HG03354 (cell line): Measurements from ENCODE around the gene WARS2.

Experiments
- ATAC-seq: cut with Tn5 transposase; IDR thresholded peaks from one replicate; pipeline ENCODE4 v1.9.1; 2021; ENCODE audit warnings: mild to moderate bottlenecking; ENCODE audit not compliant: unreplicated experiment, poor library complexity, severe bottlenecking

The WARS2 gene

DNA sequence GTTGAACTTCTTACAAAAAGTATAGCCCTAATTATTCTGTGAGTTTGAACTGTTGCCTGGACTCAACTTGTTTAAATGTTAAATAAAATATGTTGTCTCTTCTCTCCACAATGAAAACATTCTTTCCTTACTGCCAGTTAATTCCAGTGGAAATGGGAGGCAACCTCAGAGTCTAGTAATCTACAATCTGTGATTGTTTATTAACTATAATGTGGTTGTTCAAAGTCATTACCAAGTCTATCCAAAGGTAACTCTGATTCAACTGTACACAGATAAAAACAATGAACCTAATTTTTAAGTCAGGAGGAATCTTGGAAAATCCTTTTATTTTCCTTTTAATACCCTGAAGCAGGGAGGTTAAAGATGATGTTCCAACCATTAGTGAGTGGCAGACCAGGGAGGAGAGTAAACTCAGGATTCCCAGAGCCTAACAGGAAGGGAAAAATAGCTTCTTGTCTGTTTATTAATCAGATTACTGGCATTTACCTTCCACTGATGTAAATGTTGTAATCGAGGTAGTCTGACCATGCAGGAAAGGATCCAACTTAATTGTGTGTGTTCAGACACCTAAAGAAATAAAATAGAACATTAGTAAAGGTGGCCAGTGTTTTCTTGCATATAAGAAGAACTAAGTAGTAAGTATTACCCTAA, 95.2 kb downstream of the WARS2 start:
- no peak for ATAC-seq

DNA sequence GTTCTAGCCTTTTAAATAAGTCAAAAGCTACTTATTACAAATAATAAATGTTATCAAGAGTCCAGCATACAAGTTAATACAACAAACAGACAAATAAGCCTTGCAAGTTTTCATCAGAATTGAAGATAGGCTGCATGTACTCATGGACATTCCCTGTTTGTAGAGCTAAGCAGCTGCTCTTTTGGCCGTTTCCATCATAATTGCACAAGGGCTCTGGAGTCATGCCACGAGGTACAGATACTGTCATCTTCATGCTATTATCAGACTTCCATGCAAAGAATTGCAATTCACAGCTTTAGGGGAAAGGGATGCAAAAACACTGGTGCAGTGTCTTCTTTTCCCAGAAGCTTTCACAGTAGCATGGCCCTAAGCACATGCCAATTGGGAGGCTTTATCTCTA, 99.5 kb downstream of the WARS2 start:
- no peak for ATAC-seq

DNA sequence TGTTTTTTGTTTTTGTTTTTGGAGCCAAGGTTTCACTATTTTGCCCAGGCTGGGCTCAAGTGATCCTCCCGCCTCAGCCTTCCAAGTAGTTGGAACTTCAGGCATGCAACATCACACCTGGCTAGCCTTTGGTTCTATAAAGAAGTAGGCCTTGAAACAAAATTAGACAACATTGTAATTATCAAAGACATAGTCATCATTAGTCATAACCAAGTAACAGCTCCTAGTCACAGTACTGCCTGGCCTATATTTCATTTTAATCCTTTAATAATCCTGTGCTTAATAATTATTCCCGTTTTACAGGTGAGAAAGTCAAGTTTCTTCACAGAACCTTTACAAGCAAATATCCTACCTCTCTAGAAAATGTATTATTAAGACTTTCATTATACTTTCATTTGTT, 100.0 kb downstream of the WARS2 start:
- ATAC-seq, result no peak

DNA sequence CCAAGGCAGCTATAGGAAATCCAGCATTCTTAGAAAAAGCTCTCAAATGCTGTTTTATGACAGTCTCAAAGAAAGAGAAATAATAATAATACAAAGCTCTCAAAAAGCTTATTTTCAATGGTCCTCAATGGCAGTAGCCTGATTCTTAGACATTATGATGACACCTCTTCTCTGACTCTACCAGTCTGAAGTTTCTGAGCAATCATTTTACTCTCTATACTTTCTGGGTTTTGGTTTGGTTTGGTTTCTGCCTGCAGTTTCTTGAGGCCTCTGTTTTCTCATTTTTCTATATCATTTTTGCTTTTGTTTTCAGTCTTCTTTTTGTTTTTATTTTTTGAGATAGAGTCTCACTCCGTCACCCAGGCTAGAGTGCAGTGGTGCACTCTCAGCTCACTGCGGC, 102.1 kb downstream of the WARS2 start:
- ATAC-seq, result no peak

DNA sequence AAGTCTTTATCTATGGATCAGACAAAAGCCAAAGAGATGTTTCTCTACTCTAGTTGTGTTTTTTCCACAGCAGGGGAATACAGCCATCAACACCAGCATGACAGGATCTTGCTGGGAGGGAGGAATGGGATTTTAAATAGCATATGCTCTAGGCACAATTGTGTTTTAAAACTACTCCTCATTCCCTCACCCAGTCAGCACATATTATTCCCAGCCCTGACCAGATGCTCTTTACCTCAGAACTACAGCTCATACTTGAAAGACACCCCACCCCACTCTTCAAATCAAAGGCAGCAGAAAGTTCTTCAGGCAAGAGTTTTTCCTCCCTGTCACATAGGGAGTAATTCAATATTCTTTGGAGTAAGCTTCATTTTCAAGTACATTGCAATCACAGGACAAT, 106.1 kb downstream of the WARS2 start:
- ATAC-seq, result no peak

DNA sequence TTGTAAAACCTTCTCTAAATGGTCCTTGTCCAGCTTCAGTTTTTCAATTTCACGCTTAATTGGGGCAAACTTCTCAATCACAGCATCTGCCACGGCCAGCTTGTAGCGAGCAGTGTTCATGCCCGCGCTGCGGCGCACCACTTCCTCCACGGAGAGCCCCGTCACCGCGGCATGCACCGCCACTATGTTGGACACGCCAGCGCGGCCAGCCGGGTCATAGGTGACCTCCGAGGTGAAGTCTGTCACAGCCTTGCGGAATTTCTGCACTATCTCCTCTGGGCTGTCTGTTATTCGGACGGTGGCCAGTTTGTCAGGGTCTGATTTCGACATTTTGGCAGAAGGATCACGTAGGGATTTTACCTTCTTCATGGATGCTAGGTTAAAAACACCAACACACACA, 107.5 kb downstream of the WARS2 start:
- no peak for ATAC-seq

DNA sequence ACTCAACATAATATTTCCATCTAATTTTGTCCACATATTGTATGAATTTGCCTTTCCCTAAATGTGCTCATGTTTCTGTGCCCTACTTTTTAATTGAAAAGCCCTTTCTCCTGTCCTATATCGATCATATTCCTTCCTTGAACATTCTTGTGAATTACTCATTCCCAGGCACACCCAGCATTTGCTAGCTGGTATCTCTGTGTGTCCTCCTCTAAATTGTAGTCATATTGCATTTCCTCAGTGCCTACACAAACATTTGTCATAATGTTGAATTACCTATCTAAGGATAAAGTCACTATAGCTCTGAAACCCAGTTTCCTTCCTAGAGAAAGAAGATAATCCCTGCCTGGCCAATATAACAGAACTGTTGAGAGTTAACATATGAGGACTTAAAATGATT, 112.7 kb downstream of the WARS2 start:
- ATAC-seq, result no peak

DNA sequence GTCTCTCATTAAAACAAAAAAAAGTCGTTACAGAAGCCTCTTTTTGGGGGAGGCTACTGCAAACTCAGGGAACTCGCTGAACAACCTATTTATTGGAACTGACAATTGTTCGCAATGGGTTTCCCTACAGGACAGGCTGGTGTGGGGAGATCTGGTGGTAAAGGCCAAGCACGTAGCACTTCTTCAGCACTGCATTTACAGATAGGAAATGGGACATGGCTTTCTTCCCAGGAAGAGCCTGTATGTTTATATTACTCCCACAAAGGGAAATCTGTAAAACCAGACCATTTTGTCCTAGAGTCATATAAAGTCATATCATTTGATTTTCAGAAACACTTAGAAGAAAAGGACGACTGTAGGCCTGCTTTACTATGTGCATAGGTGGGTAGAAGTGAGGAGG, 113.5 kb downstream of the WARS2 start:
- no peak for ATAC-seq

DNA sequence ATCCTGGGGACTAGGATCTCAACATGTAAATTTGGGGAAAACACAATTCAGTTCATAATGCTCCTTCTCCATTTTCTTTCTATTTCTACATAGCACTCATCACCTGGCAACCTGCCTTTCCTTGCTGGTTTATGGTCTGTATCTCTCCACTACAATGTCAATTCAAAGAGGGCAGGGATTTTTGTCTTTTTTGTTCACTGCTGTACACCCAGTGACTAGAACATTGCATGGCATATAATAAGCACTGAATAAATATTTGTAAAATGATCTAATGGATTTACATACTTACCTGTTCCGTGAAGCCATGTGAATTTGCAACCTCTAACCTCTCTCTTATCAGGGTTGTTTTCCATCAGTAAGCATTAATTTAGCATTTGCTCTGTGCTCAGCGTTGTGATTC, 124.9 kb downstream of the WARS2 start:
- no peak for ATAC-seq

DNA sequence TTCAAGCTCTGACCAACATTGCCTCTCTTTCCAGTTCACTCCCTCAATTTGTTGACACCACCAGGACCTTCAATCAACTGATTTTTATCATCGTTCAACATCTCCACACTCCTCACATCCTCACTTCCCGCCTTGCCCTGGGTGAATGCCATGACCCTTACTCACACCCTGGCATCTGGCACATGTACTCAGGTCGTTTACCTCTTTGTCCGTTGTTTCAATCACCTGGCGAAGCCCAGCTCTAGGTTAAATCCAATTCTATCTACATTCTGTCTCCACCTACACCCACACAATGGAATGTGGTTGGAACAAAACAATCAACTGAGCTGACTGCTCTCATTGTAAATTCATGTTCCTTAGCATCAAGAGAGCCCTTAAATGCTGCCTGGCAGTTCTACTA, 128.1 kb downstream of the WARS2 start:
- no peak for ATAC-seq

DNA sequence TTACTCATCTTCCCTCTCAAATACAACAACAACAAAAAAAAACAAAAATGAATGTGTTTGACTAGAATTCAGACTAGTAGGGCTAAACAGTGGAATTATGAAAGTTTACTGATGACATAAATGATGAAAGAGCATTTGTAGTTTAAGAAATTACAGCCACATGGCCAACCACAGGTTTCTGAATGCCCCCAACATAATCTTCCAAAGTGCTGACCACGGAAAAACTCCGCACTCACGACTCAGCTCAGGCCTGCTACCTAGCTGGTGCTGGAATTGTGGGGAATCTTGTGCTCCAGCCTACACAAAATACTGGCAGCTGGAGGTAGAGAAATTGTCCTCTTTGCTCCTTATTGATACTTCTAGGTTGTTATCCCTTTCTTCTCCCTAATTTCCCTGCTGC, 128.7 kb downstream of the WARS2 start:
- no peak for ATAC-seq

DNA sequence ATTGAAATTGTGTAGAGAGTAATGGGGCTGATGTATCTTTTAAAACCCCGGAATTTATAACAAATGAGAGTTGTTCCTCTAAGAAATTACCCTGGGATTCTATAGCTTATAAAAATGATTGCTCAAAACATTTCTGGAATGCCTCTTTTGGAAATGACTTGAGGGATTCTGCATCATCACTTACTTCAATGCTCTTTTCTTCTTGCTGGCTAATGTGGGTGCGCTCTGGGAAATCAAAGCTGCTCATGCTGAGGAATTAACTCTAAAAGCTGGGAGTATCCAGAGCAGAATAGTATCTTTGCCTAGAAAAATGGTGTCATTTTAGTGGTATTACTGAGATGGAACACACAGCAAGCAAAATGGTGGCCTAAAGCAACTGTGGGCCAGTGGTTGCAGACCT, 129.3 kb downstream of the WARS2 start:
- ATAC-seq, result no peak

DNA sequence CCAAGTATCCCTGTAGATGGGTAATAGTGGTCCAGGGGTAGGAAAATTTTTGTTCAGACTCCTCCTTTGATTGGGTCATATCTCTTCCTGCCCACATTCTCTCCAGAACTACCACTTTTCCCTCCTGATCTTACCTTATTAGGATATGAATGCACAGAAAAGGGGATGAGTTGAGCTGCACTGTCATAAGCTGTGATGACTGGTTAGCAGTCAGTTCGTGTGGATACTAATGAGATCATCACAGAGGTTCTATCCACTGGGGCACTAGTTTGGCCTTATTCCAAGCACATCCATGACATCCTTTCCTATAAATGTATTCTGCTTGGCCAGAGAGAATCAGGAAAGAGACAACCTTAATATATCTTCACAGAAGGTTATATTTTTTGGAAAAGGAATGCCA, 130.3 kb downstream of the WARS2 start:
- ATAC-seq, result no peak

DNA sequence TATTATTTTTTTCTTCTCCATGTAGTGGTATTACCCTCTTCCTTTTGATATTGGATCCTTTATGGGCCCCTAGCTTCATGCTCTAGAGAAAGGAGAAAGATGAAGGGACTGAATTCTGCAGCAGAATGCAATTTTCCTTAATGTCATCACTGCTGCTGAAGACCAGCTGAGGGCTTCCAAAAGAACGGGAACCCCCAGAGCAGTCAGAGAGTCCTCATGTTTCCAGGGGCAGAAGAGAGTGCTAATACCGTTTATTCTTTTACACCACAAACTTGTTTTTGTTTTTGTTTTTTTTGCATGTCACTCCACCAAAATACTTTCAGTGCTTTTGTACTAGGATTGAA, 131.2 kb downstream of the WARS2 start:
- no peak for ATAC-seq

DNA sequence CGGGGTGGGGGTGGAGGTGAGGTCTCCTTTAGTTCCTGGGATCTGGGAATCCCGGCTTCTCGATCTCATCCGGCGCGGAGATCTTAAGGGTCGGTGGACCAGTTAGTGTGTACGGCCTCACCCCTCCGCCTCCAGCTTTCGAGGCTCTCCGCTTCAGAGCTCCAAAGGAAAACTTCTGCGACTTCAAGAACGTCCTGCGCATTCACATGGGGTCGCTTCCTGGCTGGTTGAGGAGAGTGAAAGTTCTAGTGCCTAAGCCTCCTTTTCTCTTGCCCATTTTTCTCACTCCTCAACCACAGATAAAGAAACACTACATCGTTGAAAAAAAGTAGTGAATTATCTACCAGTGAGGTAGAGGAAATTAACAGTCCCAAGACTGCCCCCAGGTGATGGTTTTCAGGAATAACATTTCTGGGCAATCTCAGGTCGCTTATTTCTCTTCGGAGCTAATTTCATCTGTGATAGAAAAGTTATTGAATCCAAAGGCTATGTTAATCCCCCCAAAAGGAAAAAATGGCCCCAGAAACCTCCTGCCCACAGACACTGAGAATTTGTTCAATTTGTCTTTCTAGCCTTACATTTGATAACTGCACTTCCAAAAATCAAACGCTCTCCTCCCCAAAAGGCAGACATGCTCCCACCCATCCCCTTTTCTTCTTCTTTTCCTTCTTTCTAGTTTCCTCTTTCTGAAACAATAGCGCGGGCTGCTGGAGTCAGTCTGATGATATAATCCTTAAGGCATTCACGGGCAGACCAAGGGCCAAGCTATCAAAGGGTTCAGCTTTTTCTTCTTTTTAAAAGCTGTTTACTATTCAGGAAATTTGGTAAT, 131.8 kb downstream of the WARS2 start:
- ATAC-seq, result peak; percentile 75

DNA sequence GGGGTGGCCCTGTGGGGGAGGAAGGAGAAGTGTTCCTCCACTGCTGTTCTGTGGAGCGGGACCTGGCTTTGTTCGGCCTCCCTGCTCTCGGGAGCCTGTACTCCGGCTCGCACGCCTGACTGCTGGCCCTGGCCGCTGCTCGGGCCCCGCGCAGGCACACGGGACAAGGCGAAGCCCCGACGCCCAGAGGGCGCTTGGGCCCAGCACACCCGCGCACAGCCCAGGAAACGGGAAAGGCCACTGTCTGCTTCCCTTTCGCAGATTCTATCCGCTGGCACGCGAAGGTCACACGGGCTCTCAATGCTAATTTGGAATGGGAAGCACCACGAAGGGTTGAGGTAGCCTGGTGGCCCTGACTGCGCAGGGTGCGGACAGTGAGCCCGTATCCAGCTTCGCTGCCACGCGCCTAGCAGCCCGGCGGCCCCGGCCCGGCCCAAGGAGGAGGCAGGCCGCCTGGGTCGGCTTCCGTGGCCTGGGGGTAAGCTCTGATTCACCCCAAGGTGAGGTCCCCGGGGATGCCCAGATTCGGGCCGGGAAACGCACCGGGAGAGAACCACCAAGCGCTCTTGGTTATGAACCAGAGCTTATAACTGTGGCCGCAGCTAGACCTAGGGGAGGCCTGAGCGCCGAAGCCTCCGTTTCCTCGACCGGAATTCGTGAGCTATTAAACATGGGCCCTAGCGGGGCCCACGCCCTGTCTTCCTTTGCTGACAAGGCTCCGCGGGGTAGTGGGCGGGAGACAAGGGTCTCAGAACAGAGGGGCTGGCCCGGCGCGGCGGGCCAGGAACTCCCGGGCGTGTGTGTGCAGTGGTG, 132.6 kb downstream of the WARS2 start:
- ATAC-seq, result peak; percentile 32

DNA sequence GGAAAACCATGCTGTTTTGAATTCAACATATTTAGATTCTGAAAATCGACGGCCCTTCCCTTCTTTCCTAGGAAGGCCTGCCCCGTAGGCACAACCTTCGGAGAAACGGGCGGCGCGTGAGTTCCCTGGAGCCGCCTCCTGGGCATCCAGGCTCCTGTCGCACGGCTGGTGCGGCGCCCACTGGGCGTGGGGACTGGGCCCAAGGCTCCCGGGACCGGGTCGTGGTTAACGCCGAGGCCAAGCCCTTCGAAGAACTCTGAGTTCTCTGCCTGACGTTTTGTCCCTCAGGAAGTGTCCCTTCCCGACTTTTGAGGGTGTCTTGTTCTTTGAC, 133.1 kb downstream of the WARS2 start:
- no peak for ATAC-seq

DNA sequence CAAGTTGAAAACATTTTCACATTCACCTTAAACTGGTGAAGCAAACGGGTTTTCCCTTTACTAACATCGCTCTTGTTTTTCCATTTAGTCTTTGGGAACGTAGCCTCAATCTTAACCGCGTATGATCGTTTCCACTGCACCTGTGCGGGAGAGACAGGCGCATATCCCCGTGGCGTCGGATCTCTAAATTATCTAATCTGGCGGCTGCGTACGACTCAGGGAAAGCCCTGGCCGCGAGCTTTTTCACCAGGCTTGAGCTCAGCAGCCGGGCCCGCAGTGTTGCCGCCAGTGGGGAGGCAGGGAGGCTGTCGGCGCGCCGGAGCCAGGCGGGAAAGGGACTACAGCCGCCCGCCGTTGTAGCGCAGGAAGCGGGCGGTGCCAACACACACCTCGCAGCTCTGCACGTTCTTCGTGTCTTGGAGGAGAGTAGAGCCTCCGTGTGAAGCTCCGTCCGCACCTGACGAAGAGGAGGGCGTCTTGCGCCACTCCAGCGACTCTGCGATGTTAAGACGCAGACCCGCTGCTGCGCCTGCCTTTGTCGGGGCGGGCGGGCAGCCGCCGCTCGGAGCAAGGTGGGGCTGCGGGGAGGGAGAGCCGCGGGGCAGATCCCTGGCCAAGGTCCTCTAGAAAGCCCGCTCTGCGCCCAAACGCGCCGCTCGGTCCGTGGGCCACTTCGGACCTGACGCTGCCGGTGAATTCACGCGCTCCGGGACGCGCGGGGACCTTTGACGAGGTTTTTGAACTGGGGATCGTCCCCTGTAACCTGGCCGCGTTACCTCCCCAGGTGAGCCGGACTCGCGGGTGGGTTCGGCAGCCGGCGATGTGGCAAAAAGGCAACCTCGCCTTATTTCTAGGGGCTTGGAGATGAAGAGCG, 133.8 kb downstream of the WARS2 start:
- no peak for ATAC-seq

DNA sequence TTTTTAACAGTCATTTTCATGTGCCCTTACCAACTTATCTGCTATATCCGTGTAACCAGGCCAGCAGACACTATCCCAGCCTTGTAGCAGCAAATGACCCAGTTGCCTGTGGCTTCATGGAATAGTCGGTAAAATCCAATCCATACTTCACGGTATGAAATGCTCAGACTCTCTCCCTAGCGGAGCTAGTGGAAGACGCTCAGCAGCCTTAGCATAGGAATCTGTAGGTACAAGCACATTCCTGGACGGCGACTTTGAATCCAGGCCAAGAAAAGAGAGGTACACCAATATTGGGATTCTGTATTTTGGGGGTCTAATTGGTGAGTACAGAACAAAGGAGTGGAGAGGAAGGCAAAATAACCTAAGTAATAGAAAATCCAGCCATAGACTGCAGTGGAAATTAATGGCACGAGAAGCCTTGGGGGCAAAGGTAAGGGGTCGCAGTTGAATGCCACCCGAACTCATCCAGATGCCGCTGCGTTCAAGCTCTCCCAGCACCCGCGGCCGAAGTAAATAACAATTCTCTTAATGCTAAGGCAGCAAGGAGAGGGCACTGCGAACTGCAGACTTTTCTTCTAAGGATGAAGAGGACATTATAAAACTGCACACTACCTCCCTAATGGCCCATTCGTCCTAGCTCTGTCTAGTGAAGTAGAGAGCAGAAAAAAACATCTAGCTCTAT, 134.6 kb downstream of the WARS2 start:
- ATAC-seq, result no peak

DNA sequence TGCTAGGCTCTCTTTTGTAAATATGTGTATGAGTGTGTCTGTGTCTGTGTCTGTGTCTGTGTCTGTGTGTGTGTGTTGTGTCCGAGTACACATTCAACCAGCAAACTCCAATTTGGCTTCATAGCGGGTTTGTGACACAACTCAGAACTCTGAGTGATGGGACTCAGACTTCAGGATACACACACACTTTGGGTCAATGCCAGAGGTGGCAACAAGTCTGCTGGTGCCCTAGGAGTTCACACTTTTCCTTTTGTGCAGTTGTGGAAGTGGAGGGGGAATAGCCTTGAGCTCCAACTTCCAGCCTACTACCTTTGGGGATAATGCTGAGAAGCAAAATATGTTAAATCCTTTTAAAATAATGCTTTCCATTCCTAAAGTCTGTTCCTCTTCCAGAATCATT, 135.7 kb downstream of the WARS2 start:
- no peak for ATAC-seq
